ENCODE results near the gene SORCS3. TPM values are rescaled to one million over a fixed set of nuclear protein-coding genes. Genes with fewer than 3 reads are reported as not detected.

Gene SORCS3
- total RNA-seq, 1 experiment from 2014 or later = not detected

DNA sequence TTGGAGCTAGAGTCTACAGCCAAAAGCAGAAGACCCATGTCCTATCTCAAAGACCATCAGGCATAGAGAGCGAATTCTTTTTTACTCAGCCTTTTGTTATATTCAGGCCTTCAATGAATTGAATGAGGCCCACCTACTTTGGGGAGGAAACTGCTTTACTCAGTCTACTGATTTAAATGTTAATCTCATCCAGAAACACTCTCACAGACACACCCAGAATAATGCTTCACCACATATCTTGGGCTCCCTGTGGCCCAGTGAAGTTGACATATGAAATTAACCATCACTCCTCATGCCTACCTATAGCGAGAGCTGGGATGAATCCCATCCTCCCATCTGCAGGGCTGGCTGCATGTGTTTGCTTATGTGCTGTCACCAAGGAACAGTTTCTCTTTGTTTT lies 26.0 kb upstream of the SORCS3 start:
- RAD21 ChIA-PET (ENCODE audit: low non-redundant PET in 1 of 2, low total read pairs in 2 of 2, uncharacterized antibody in 2 of 2, unreplicated experiment in 2 of 2) = interaction anchor here in 1 of 2 experiments (1.4 kb wide), 1 partner anchor 208 kb away, joined by 3 read pairs; no protein-coding TSS in a partner anchor
- Histone ChIP-seq H4K20me1 (ENCODE audit: insufficient read depth) (no peaks in the 10 kb centered on the region), H3K4me1 (ENCODE audit: control insufficient read depth in 1 of 2, insufficient read depth in 2 of 2, low read length in 2 of 2) (no peaks in the 10 kb centered on the region), H3K9ac (ENCODE audit: low read length) (no peak overlapping the region), H3K4me3 (replicated peaks in 1 of 2; ENCODE audit: low read depth in 1 of 2, low read length in 2 of 2) (no peak overlapping the region), H3K79me2 (ENCODE audit: insufficient read depth, low read length) (no peaks in the 10 kb centered on the region), H2AFZ (ENCODE audit: low read depth, low read length, poor library complexity, severe bottlenecking) (no peak overlapping the region), H3K4me2 (ENCODE audit: low read length) (no peak overlapping the region), H3K27me3 (ENCODE audit: insufficient read depth, low read length) (peaks cover 45% of the 10 kb centered on the region; the same call in 1 of the 2 replicates), H3K27ac (ENCODE audit: low read depth, low read length) (no peak overlapping the region), H3K36me3 (ENCODE audit: control insufficient read depth in 1 of 2, insufficient read depth in 2 of 2, low read length in 2 of 2) (no peaks in the 10 kb centered on the region), H3K9me3 (ENCODE audit: control insufficient read depth in 1 of 2, insufficient read depth in 1 of 2, low read depth in 1 of 2, low read length in 2 of 2) (no peaks in the 10 kb centered on the region), H3K9me2 (ENCODE audit: insufficient read depth) (no peaks in the 10 kb centered on the region)
- intact Hi-C loops (cut with micrococcal nuclease) = no loop called here
- TF ChIP-seq, protein P1, sequence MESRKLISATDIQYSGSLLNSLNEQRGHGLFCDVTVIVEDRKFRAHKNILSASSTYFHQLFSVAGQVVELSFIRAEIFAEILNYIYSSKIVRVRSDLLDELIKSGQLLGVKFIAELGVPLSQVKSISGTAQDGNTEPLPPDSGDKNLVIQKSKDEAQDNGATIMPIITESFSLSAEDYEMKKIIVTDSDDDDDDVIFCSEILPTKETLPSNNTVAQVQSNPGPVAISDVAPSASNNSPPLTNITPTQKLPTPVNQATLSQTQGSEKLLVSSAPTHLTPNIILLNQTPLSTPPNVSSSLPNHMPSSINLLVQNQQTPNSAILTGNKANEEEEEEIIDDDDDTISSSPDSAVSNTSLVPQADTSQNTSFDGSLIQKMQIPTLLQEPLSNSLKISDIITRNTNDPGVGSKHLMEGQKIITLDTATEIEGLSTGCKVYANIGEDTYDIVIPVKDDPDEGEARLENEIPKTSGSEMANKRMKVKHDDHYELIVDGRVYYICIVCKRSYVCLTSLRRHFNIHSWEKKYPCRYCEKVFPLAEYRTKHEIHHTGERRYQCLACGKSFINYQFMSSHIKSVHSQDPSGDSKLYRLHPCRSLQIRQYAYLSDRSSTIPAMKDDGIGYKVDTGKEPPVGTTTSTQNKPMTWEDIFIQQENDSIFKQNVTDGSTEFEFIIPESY (IDR thresholded peaks at IDR 0.05; ENCODE audit: extremely low read depth, insufficient replicate concordance, low read length) = no peak
- TF ChIP-seq POLR2AphosphoS5 (IDR thresholded peaks at IDR 0.05; ENCODE audit: low read depth, low read length) (no peak), CBX3 (IDR thresholded peaks at IDR 0.05; ENCODE audit: low read depth) (no peak)
- ATAC-seq = no peak
- CTCF ChIA-PET = interaction anchor here (1.0 to 2.5 kb wide), 11 partner anchors 7 to 341 kb away, joined by 3 to 37 read pairs (median 5); no protein-coding TSS in a partner anchor
- DNase-seq (ENCODE audit: low read depth, low spot score) = no peak
- POLR2A ChIA-PET = no interaction called here
- no TSS peak for BruUV-seq (replicated peaks)

DNA sequence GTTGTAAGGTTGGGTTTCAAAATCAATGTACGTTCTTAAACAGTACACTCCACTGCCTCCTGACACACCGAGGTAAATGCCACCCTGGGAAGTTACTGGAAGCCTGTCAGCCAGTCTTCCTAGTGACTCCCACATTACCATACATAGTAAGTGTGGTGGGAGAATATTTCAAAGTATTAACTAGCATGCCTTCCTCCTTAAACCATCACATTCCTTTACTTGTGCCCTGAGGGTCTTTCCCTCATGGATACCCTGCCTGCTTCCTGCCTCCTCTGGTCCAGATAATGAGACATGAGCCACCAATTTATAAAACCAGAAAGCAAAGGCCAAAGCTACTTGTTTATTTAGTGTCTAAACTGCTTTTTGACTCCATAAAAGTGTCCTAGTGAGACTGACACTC lies 23.3 kb upstream of the SORCS3 start:
- no peaks in the 10 kb centered on the region for H4K20me1 ChIP-seq (ENCODE audit: insufficient read depth)
- DNase-seq (ENCODE audit: low read depth, low spot score) (no peak), ATAC-seq (no peak)
- peaks cover 51% of the 10 kb centered on the region for H3K27me3 ChIP-seq (ENCODE audit: insufficient read depth, low read length)
- no peak overlapping the region for H3K27ac ChIP-seq (ENCODE audit: low read depth, low read length)
- no peak overlapping the region for H3K9ac ChIP-seq (ENCODE audit: low read length)
- CTCF ChIA-PET = no interaction called here
- RAD21 ChIA-PET (ENCODE audit: low non-redundant PET in 1 of 2, low total read pairs in 2 of 2, uncharacterized antibody in 2 of 2, unreplicated experiment in 2 of 2) = no interaction called here
- TF ChIP-seq ZNF274 (IDR thresholded peaks at IDR 0.05; ENCODE audit: low read depth, low read length) (no peak), ZFX (IDR thresholded peaks at IDR 0.05) (no peak), ELF1 (IDR thresholded peaks at IDR 0.05; ENCODE audit: borderline replicate concordance, low read depth) (no peak), CBX3 (IDR thresholded peaks at IDR 0.05; ENCODE audit: low read depth) (no peak), POLR2A (IDR thresholded peaks at IDR 0.05; ENCODE audit: borderline replicate concordance, extremely low read depth, insufficient read depth, insufficient read length) (no peak), SRF (IDR thresholded peaks at IDR 0.05; ENCODE audit: low read depth) (no peak), RAD21 (IDR thresholded peaks at IDR 0.05; ENCODE audit: low read depth) (no peak), CEBPB (IDR thresholded peaks at IDR 0.05; ENCODE audit: low read depth) (no peak), SIN3A (IDR thresholded peaks at IDR 0.05; ENCODE audit: low read depth) (no peak)
- TF ChIP-seq, protein P1 (IDR thresholded peaks at IDR 0.05; ENCODE audit: extremely low read depth, insufficient replicate concordance, low read length) = no peak
- TF ChIP-seq, protein P2, sequence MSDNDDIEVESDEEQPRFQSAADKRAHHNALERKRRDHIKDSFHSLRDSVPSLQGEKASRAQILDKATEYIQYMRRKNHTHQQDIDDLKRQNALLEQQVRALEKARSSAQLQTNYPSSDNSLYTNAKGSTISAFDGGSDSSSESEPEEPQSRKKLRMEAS (IDR thresholded peaks at IDR 0.05) = no peak
- H3K9me3 ChIP-seq (ENCODE audit: control insufficient read depth in 1 of 2, insufficient read depth in 1 of 2, low read depth in 1 of 2, low read length in 2 of 2) = no peaks in the 10 kb centered on the region
- BruUV-seq (replicated peaks) = no TSS peak
- H2AFZ ChIP-seq (ENCODE audit: low read depth, low read length, poor library complexity, severe bottlenecking) = no peak overlapping the region
- no peaks in the 10 kb centered on the region for H3K9me2 ChIP-seq (ENCODE audit: insufficient read depth)
- H3K4me1 ChIP-seq (ENCODE audit: control insufficient read depth in 1 of 2, insufficient read depth in 2 of 2, low read length in 2 of 2) = no peaks in the 10 kb centered on the region
- no peak overlapping the region for H3K4me3 ChIP-seq (replicated peaks in 1 of 2; ENCODE audit: low read depth in 1 of 2, low read length in 2 of 2)
- intact Hi-C loops (cut with micrococcal nuclease) = no loop called here
- H3K79me2 ChIP-seq (ENCODE audit: insufficient read depth, low read length) = no peaks in the 10 kb centered on the region
- POLR2A ChIA-PET = no interaction called here
- no peaks in the 10 kb centered on the region for H3K36me3 ChIP-seq (ENCODE audit: control insufficient read depth in 1 of 2, insufficient read depth in 2 of 2, low read length in 2 of 2)
- no peak overlapping the region for H3K4me2 ChIP-seq (ENCODE audit: low read length)
